HepG2 (cell line): ENCODE results near the gene PSRC1. TPM values are rescaled to one million over a fixed set of nuclear protein-coding genes. Genes with fewer than 3 reads are reported as not detected.

Experiments
- CTCF ChIP-seq: sonication (generic); formaldehyde crosslinking; IDR thresholded peaks from 2 replicates; pipeline ENCODE4 v1.5.0; 2020; ENCODE audit warnings: mild to moderate bottlenecking, missing genetic modification reagents, moderate library complexity
- EZH2 ChIP-seq: conservative IDR thresholded peaks from 2 replicates; pipeline ENCODE4 v1.6.1; 2012; ENCODE audit warnings: mild to moderate bottlenecking, low read depth, low read length, moderate library complexity
- HOXA3 ChIP-seq: sonication (generic); formaldehyde crosslinking; IDR thresholded peaks from 2 replicates; pipeline ENCODE4 v1.5.0; 2020; ENCODE audit warnings: missing genetic modification reagents
- HOXD1 ChIP-seq: sonication (generic); formaldehyde crosslinking; IDR thresholded peaks from 2 replicates; pipeline ENCODE4 v1.5.0; 2020; ENCODE audit warnings: missing genetic modification reagents
- NFYB ChIP-seq: sonication (generic); formaldehyde crosslinking; IDR thresholded peaks from 2 replicates; pipeline ENCODE4 v1.4.0; 2020; ENCODE audit warnings: missing genetic modification reagents
- NR2F6 ChIP-seq, 2 experiments: IDR thresholded peaks; 2 replicates each; pipeline ENCODE4 v1.6.1; 2016; ENCODE audit warnings: antibody characterized with exemption in 1 of 2, mild to moderate bottlenecking in 1 of 2
- POLR2G ChIP-seq: fragments of 200-400 bp; formaldehyde crosslinking; IDR thresholded peaks from 2 replicates; pipeline ENCODE4 v1.6.1; 2018; ENCODE audit warnings: mild to moderate bottlenecking, low read depth, low read length, moderate library complexity
- SPEN ChIP-seq: sonication (generic); formaldehyde crosslinking; IDR thresholded peaks from 2 replicates; pipeline ENCODE4 v1.5.1; 2020; ENCODE audit warnings: low read depth, mild to moderate bottlenecking, missing genetic modification reagents
- SRSF1 ChIP-seq: fragments of 200-400 bp; formaldehyde crosslinking; optimal IDR thresholded peaks from 2 replicates; pipeline ENCODE3; 2017; ENCODE audit warnings: mild to moderate bottlenecking, low read depth, low read length, moderate library complexity
- ZBTB20 ChIP-seq: sonication (generic); formaldehyde crosslinking; IDR thresholded peaks from 2 replicates; pipeline ENCODE4 v1.8.1; 2023; ENCODE audit warnings: missing genetic modification reagents, low read depth, mild to moderate bottlenecking, borderline replicate concordance
- ZC3H4 ChIP-seq: sonication (generic); formaldehyde crosslinking; IDR thresholded peaks from 2 replicates; pipeline ENCODE4 v1.4.0; 2020; ENCODE audit warnings: missing genetic modification reagents, borderline replicate concordance
- ZNF121 ChIP-seq: sonication (generic); formaldehyde crosslinking; IDR thresholded peaks from 2 replicates; pipeline ENCODE4 v1.5.0; 2020; ENCODE audit warnings: mild to moderate bottlenecking, missing genetic modification reagents
- ZNF256 ChIP-seq: sonication (generic); formaldehyde crosslinking; conservative IDR thresholded peaks from 2 replicates; pipeline ENCODE4 v1.4.0; 2020; ENCODE audit warnings: missing genetic modification reagents
- ZNF382 ChIP-seq: sonication (generic); formaldehyde crosslinking; IDR thresholded peaks from 2 replicates; pipeline ENCODE4 v1.5.0; 2020; ENCODE audit warnings: missing genetic modification reagents, mild to moderate bottlenecking, borderline replicate concordance
- ZNF543 ChIP-seq: sonication (generic); formaldehyde crosslinking; IDR thresholded peaks from 2 replicates; pipeline ENCODE4 v1.4.0; 2020; ENCODE audit warnings: mild to moderate bottlenecking, missing genetic modification reagents
- ZNF557 ChIP-seq: sonication (generic); formaldehyde crosslinking; IDR thresholded peaks from 2 replicates; pipeline ENCODE4 v1.4.0; 2020; ENCODE audit warnings: missing genetic modification reagents
- ZNF563 ChIP-seq: sonication (generic); formaldehyde crosslinking; IDR thresholded peaks from 2 replicates; pipeline ENCODE4 v1.8.0; 2022; ENCODE audit warnings: mild to moderate bottlenecking, moderate library complexity, missing genetic modification reagents
- ZNF724P ChIP-seq: sonication (generic); formaldehyde crosslinking; IDR thresholded peaks from 2 replicates; pipeline ENCODE4 v1.8.0; 2022; ENCODE audit warnings: missing genetic modification reagents, borderline replicate concordance
- ZNF770 ChIP-seq: sonication (generic); formaldehyde crosslinking; IDR thresholded peaks from 2 replicates; pipeline ENCODE4 v1.5.0; 2020; ENCODE audit warnings: mild to moderate bottlenecking, missing genetic modification reagents
- polyA plus RNA-seq, 8 experiments: library from polyadenylated mRNA; depleted of rRNA in 3 of 8; stranded (reverse) in 7 of 8; unstranded in 1 of 8; fragments of >200 nt; fragmentation: Illumina TruSeq in 4 of 8; extraction: Trizol in 4 of 8; gene quantifications; 2 replicates each; pipeline versions ENCODE4 v1.2.1 to v1.2.3, GENCODE V29; 2011 to 2016; ENCODE audit warnings: low read depth in 4 of 8, missing spikeins in 1 of 8, mixed read lengths in 1 of 8; ENCODE audit not compliant: insufficient read depth in 1 of 8
- total RNA-seq, 5 experiments: library from RNA; depleted of rRNA; stranded (reverse); fragments of >200 nt; fragmentation: Illumina TruSeq; extraction: Trizol; gene quantifications; 2 replicates each; pipeline ENCODE4 v1.2.3, GENCODE V29; 2016; ENCODE audit warnings: low read depth in 1 of 5
- TF ChIP-seq, protein P1 (sequence below): sonication (generic); formaldehyde crosslinking; IDR thresholded peaks from 2 replicates; pipeline ENCODE4 v1.4.0; 2020; ENCODE audit warnings: low read depth, mild to moderate bottlenecking, missing genetic modification reagents
- TF ChIP-seq, protein P2 (sequence below): sonication (generic); formaldehyde crosslinking; IDR thresholded peaks from 2 replicates; pipeline ENCODE4 v1.4.0; 2020; ENCODE audit warnings: mild to moderate bottlenecking, low read depth, missing genetic modification reagents
- TF ChIP-seq, protein P3 (sequence below): conservative IDR thresholded peaks from 2 replicates; pipeline ENCODE4 v1.6.1; 2018; ENCODE audit warnings: missing genetic modification reagents

PSRC1 gene
- total and polyA plus RNA-seq, 2 of the 13 experiments (the other 11 are each of a cell fraction or from before 2014, with no cell fraction given) = 28.6 to 30.3 TPM

- TF ChIP-seq, protein P1, sequence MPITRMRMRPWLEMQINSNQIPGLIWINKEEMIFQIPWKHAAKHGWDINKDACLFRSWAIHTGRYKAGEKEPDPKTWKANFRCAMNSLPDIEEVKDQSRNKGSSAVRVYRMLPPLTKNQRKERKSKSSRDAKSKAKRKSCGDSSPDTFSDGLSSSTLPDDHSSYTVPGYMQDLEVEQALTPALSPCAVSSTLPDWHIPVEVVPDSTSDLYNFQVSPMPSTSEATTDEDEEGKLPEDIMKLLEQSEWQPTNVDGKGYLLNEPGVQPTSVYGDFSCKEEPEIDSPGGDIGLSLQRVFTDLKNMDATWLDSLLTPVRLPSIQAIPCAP (CRISPR knock-in tag) = no peak
- TF ChIP-seq HOXD1 (CRISPR knock-in tag) (no peak), SPEN (CRISPR knock-in tag) (peak; percentile 48; the same call in 1 of the 2 replicates), ZC3H4 (CRISPR knock-in tag) (no peak), NR2F6 (IDR thresholded peaks at IDR 0.05) (peak; percentile 45; the same call in 1 of the 2 replicates), NR2F6 (CRISPR knock-in tag; IDR thresholded peaks at IDR 0.05) (peak; percentile 34), ZNF724P (0 out of 2 replicates have a peak, but pooled peaks have one; percentile 55), ZNF557 (CRISPR knock-in tag) (no peak), ZBTB20 (CRISPR knock-in tag) (no peak), ZNF256 (CRISPR knock-in tag) (no peak), ZNF382 (CRISPR knock-in tag) (no peak), ZNF121 (no peak), HOXA3 (CRISPR knock-in tag) (no peak), POLR2G (peak; percentile 50; the same call in 1 of the 2 replicates), ZNF543 (0 out of 2 replicates have a peak, but pooled peaks have one; percentile 64), CTCF (peak; percentile 46), NFYB (CRISPR knock-in tag) (no peak), SRSF1 (no peak), EZH2 (no peak), ZNF770 (peak; percentile 64), ZNF563 (CRISPR knock-in tag) (no peak)
- TF ChIP-seq, protein P2, sequence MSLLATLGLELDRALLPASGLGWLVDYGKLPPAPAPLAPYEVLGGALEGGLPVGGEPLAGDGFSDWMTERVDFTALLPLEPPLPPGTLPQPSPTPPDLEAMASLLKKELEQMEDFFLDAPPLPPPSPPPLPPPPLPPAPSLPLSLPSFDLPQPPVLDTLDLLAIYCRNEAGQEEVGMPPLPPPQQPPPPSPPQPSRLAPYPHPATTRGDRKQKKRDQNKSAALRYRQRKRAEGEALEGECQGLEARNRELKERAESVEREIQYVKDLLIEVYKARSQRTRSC (CRISPR knock-in tag) = no peak
- TF ChIP-seq, protein P3, sequence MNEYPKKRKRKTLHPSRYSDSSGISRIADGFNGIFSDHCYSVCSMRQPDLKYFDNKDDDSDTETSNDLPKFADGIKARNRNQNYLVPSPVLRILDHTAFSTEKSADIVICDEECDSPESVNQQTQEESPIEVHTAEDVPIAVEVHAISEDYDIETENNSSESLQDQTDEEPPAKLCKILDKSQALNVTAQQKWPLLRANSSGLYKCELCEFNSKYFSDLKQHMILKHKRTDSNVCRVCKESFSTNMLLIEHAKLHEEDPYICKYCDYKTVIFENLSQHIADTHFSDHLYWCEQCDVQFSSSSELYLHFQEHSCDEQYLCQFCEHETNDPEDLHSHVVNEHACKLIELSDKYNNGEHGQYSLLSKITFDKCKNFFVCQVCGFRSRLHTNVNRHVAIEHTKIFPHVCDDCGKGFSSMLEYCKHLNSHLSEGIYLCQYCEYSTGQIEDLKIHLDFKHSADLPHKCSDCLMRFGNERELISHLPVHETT = no peak
These were observed 28.9 kb downstream of the PSRC1 start (continued) for GRCh38 chr1:109253803-109254620.
